ENCODE data around the gene TCIRG1. TPM values are rescaled to one million over a fixed set of nuclear protein-coding genes. Genes with fewer than 3 reads are reported as not detected.

TCIRG1 gene
- total RNA-seq, 4 donors from 2014 or later = 13.4 to 24.5 (median 14.1) TPM

DNA sequence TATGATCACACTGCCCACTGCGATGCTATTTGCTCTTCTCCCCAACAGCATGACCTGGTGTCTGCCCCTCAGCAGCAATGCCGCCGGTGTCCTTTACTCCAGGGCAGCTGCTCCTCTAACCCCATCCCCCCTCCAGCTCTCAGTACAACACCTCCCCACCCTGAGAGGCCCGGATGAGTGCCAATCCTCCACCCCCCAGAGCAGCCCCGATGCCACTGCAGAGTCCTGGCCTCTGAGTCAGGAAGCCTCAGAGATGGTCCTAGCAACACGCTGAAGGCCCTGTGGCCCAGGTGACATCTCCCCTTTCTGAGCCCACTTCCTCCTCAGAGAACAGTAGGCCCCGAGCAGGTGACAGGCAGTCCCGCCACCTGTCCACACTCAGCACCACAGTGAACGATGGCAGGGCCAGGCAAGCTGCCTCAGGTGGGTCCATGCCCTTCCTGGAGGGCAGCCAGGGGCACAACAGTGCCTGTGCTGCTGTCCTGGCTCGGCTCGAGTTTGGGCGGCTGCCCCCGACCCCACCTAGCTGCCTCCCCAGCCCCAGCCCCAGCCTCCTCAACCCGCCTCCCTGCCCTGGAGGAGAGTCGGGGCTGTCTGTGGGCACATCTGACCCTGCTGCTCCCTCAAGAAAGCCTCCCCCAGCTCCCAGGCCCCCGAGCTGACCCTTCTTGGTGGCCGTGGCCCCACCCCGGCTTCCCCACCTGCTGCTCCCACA, 12.3 kb upstream of the TCIRG1 start:
- intact Hi-C loops (cut with DNase I; ENCODE audit: low total_unique reads) (no loop called here), in situ Hi-C loops (cut with MboI; ENCODE audit: low sequenced_read_pairs in 4 of 4) (no loop called here)
- H3K36me3 ChIP-seq = no peaks in the 10 kb centered on the region
- H3K4me1 ChIP-seq = peaks cover 10 to 12% of the 10 kb centered on the region in 2 donors
- no peak overlapping the region for H3K4me3 ChIP-seq
- H3K27ac ChIP-seq = no peak overlapping the region
- no peak for DNase-seq
- H3K9me3 ChIP-seq = no peaks in the 10 kb centered on the region
- TF ChIP-seq CTCF (IDR thresholded peaks at IDR 0.05 in 4 of 5, conservative IDR thresholded peaks at IDR 0.05 in 1 of 5) (no peak), POLR2A (IDR thresholded peaks at IDR 0.05) (no peak)
- ATAC-seq = no peak
- H3K27me3 ChIP-seq = no peaks in the 10 kb centered on the region

- Histone ChIP-seq H3K27ac (no peak overlapping the region), H3K4me1 (peaks cover 20 to 23% of the 10 kb centered on the region in 2 donors), H3K36me3 (no peaks in the 10 kb centered on the region), H3K4me3 (no peak overlapping the region), H3K9me3 (no peaks in the 10 kb centered on the region), H3K27me3 (no peaks in the 10 kb centered on the region)
- in situ Hi-C loops (cut with MboI; ENCODE audit: low sequenced_read_pairs in 4 of 4) = no loop called here
- no peak for DNase-seq
- no peak for TF ChIP-seq POLR2A (IDR thresholded peaks at IDR 0.05)
- TF ChIP-seq CTCF (IDR thresholded peaks at IDR 0.05 in 4 of 5, conservative IDR thresholded peaks at IDR 0.05 in 1 of 5) = no peak
- no peak for ATAC-seq
- intact Hi-C loops (cut with DNase I; ENCODE audit: low total_unique reads) = no loop called here
These were observed 11.2 kb upstream of the TCIRG1 start for GRCh38 chr11:68027667-68028066.

- in situ Hi-C loops (cut with MboI; ENCODE audit: low sequenced_read_pairs in 4 of 4) = no loop called here
- Histone ChIP-seq H3K9me3 (no peaks in the 10 kb centered on the region), H3K27ac (no peak overlapping the region), H3K27me3 (no peaks in the 10 kb centered on the region), H3K4me3 (no peak overlapping the region), H3K36me3 (peaks cover 0 to 9% of the 10 kb centered on the region in 2 donors), H3K4me1 (peaks cover 27 to 35% of the 10 kb centered on the region in 2 donors)
- no peak for DNase-seq
- intact Hi-C loops (cut with DNase I; ENCODE audit: low total_unique reads) = no loop called here
- no peak for ATAC-seq
- TF ChIP-seq POLR2A (IDR thresholded peaks at IDR 0.05) (no peak), CTCF (IDR thresholded peaks at IDR 0.05 in 4 of 5, conservative IDR thresholded peaks at IDR 0.05 in 1 of 5) (no peak)
These were observed 9.9 kb upstream of the TCIRG1 start for GRCh38 chr11:68028802-68029545.

GRCh38 chr11:68030318-68031143, 8.3 kb upstream of the TCIRG1 start, which contains the start of gene NDUFS8:
Gene NDUFS8, plus strand, starts transcription at chr11:68030681. Its CDS starts 1,471 bp downstream, at chr11:68032152.
- no peaks in the 10 kb centered on the region for H3K27me3 ChIP-seq
- no peaks in the 10 kb centered on the region for H3K9me3 ChIP-seq
- peak within 1 kb of the TSS; percentile 90 to 97 (median 92) for H3K27ac ChIP-seq
- H3K4me3 ChIP-seq = peak within 1 kb of the TSS; percentile 71 to 93 (median 86)
- ATAC-seq = peak; percentile 96 to 99
- intact Hi-C loops (cut with DNase I; ENCODE audit: low total_unique reads) = loop anchor here (1.0 to 10.0 kb wide), 5 partner anchors 20 to 446 kb away; partner anchors contain the start of genes ALDH3B1, C11orf24, CHKA and GSTP1
- TF ChIP-seq POLR2A (IDR thresholded peaks at IDR 0.05) (peak; percentile 49 to 68), CTCF (IDR thresholded peaks at IDR 0.05 in 4 of 5, conservative IDR thresholded peaks at IDR 0.05 in 1 of 5) (no peak)
- peaks cover 27 to 38% of the 10 kb centered on the region in 2 donors for H3K4me1 ChIP-seq
- peaks cover 0 to 13% of the 10 kb centered on the region in 2 donors for H3K36me3 ChIP-seq
- peak; percentile 96 to 98 for DNase-seq
- in situ Hi-C loops (cut with MboI; ENCODE audit: low sequenced_read_pairs in 4 of 4) = no loop called here
